ENCODE measurements around the gene LSM14B. TPM values are rescaled to one million over a fixed set of nuclear protein-coding genes. Genes with fewer than 3 reads are reported as not detected.
A peak's percentile ranks its signal among the peaks of the same experiment; 100 is the strongest.

LSM14B gene
- total RNA-seq, 1 experiment from 2014 or later, result 61.5 TPM

DNA sequence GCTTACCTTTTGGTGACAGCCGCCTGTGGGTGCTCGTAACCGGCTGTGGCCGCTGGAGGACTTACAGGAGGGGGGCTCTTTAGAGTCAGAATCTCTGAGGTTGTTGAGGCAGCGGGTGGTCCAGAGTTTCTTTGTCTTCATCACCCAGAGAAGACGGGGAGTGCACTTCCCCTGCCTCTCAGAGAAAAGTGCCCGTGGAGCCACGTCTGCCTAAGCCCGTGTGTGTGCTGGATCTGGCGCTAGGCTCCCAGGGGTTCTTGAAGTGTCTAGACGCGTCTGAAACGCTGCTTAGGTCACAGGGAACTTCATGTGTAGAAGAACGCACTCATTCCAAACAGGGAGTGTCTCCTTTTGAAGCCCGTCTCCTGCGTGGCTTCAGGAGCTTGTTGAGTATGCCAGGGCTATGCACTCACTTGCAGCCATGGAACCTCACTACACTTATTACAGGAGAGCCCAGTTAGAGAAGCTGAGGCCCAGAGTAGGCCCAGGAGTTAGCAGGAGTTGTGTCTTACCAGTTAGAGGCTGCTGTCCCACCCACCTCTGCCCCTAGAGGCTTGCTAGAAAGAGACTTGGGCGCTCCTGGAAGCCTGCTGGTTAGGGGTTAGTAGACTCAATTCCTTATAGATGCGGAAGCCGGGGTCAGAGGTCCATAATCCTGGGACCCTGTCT, 1.3 kb downstream of the LSM14B start:
- Histone ChIP-seq H3K4me3 (peak overlapping the region; percentile 79), H3K79me2 (ENCODE audit: low read depth) (peaks cover 26% of the 10 kb centered on the region), H3K27ac (no peak overlapping the region), H4K20me1 (ENCODE audit: insufficient read depth) (peaks cover 25% of the 10 kb centered on the region), H3K9me3 (ENCODE audit: insufficient read depth, low read depth) (no peaks in the 10 kb centered on the region), H3K4me2 (peak overlapping the region; percentile 81), H3K36me3 (ENCODE audit: low read depth) (peaks cover 17% of the 10 kb centered on the region; the same call in 1 of the 2 replicates), H3F3A (ENCODE audit: insufficient read depth, low read depth) (peaks cover 17% of the 10 kb centered on the region), H3K27me3 (ENCODE audit: insufficient read depth, low read depth) (peaks cover 13% of the 10 kb centered on the region; the same call in 1 of the 2 replicates), H3K4me1 (replicated peaks; ENCODE audit: insufficient read depth) (peaks cover 15% of the 10 kb centered on the region), H2AFZ (no peak overlapping the region), H3K9me2 (ENCODE audit: insufficient read depth) (no peaks in the 10 kb centered on the region)
- ChIA-PET CTCF (no interaction called here), POLR2A (ENCODE audit: unreplicated experiment) (no interaction called here)
- TF ChIP-seq EZH2 (IDR thresholded peaks at IDR 0.05; ENCODE audit: low read depth), result no peak
- TF ChIP-seq, protein P1, sequence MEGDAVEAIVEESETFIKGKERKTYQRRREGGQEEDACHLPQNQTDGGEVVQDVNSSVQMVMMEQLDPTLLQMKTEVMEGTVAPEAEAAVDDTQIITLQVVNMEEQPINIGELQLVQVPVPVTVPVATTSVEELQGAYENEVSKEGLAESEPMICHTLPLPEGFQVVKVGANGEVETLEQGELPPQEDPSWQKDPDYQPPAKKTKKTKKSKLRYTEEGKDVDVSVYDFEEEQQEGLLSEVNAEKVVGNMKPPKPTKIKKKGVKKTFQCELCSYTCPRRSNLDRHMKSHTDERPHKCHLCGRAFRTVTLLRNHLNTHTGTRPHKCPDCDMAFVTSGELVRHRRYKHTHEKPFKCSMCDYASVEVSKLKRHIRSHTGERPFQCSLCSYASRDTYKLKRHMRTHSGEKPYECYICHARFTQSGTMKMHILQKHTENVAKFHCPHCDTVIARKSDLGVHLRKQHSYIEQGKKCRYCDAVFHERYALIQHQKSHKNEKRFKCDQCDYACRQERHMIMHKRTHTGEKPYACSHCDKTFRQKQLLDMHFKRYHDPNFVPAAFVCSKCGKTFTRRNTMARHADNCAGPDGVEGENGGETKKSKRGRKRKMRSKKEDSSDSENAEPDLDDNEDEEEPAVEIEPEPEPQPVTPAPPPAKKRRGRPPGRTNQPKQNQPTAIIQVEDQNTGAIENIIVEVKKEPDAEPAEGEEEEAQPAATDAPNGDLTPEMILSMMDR (conservative IDR thresholded peaks at IDR 0.05), result no peak
- intact Hi-C loops (cut with micrococcal nuclease; ENCODE audit: unreplicated experiment), result loop anchor here (5.0 kb wide), 1 partner anchor 111 kb away; no protein-coding TSS in a partner anchor
- BruUV-seq (replicated peaks), result TSS peak; percentile 25
- DNase-seq, result no peak

DNA sequence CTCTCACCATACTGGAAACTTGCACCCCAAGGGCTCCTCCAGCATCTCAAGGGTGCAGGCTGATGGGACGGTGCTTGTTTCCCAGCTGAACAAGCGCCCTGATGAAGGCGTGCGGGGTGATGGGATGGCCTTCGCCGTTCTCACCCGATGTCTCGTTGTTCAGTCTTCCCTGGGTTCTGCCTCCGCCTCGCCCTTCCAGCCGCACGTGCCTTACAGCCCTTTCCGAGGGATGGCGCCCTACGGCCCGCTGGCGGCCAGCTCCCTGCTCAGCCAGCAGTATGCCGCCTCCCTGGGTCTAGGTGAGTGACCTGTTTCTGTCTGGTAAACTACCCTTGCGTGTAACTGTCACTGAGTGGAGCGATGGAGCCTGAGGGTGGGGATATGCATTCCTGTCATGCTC, 3.9 kb downstream of the LSM14B start:
- no peak overlapping the region for H2AFZ ChIP-seq
- intact Hi-C loops (cut with micrococcal nuclease; ENCODE audit: unreplicated experiment), result no loop called here
- no TSS peak for BruUV-seq (replicated peaks)
- no peak overlapping the region for H3K4me3 ChIP-seq
- no peaks in the 10 kb centered on the region for H3K27me3 ChIP-seq (ENCODE audit: insufficient read depth, low read depth)
- peaks cover 26% of the 10 kb centered on the region for H3K79me2 ChIP-seq (ENCODE audit: low read depth)
- peaks cover 25% of the 10 kb centered on the region for H4K20me1 ChIP-seq (ENCODE audit: insufficient read depth)
- H3K9me2 ChIP-seq (ENCODE audit: insufficient read depth), result no peaks in the 10 kb centered on the region
- H3K4me1 ChIP-seq (replicated peaks; ENCODE audit: insufficient read depth), result peaks cover 15% of the 10 kb centered on the region
- peaks cover 27% of the 10 kb centered on the region for H3K36me3 ChIP-seq (ENCODE audit: low read depth)
- ChIA-PET CTCF (no interaction called here), POLR2A (ENCODE audit: unreplicated experiment) (no interaction called here)
- TF ChIP-seq, protein P1 (conservative IDR thresholded peaks at IDR 0.05), result no peak
- TF ChIP-seq EZH2 (IDR thresholded peaks at IDR 0.05; ENCODE audit: low read depth), result no peak
- DNase-seq, result no peak
- H3K4me2 ChIP-seq, result no peak overlapping the region
- H3K27ac ChIP-seq, result no peak overlapping the region
- H3K9me3 ChIP-seq (ENCODE audit: insufficient read depth, low read depth), result no peaks in the 10 kb centered on the region
- H3F3A ChIP-seq (ENCODE audit: insufficient read depth, low read depth), result peaks cover 7% of the 10 kb centered on the region

DNA sequence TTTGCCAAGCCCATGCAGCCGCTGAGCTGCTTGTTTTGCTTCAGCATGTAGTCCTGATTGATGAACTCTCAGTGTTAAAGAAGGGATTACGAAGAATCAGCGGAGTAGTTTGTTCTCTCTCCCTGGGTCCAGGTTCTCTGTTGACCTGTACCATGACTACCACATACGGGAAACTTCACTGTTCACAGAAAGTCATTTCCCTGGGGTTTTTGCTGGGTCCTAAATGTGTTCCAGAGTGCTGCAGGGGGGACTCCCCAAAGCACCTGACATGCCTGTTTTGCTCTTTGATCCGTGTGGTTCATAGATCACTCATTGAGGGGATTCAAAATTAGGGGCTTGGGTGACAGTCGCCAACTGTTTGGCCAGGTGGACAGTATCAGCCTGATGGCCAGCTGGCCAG, 5.5 kb downstream of the LSM14B start:
- Histone ChIP-seq H3K9me2 (ENCODE audit: insufficient read depth) (no peaks in the 10 kb centered on the region), H3K79me2 (ENCODE audit: low read depth) (peaks cover 26% of the 10 kb centered on the region), H3K27ac (no peak overlapping the region), H3K4me2 (no peak overlapping the region), H3K27me3 (ENCODE audit: insufficient read depth, low read depth) (no peaks in the 10 kb centered on the region), H3K9me3 (ENCODE audit: insufficient read depth, low read depth) (no peaks in the 10 kb centered on the region), H2AFZ (no peak overlapping the region), H3K4me3 (no peak overlapping the region), H3K36me3 (ENCODE audit: low read depth) (peaks cover 33% of the 10 kb centered on the region), H3K4me1 (replicated peaks; ENCODE audit: insufficient read depth) (peaks cover 15% of the 10 kb centered on the region), H3F3A (ENCODE audit: insufficient read depth, low read depth) (no peaks in the 10 kb centered on the region), H4K20me1 (ENCODE audit: insufficient read depth) (peaks cover 25% of the 10 kb centered on the region)
- BruUV-seq (replicated peaks), result no TSS peak
- ChIA-PET POLR2A (ENCODE audit: unreplicated experiment) (no interaction called here), CTCF (no interaction called here)
- no peak for DNase-seq
- TF ChIP-seq, protein P1 (conservative IDR thresholded peaks at IDR 0.05), result no peak
- intact Hi-C loops (cut with micrococcal nuclease; ENCODE audit: unreplicated experiment), result no loop called here
